Stomach (tissue), 9 donors: ENCODE data around the gene L3MBTL1. TPM values are rescaled to one million over a fixed set of nuclear protein-coding genes. Genes with fewer than 3 reads are reported as not detected.

Experiments
- DNase-seq, 2 donors: peaks; one replicate each; pipeline versions ENCODE4 v3.0.0 to v3.0.0-alpha.2; 2013 to 2019
- H3K27ac ChIP-seq, 5 donors: fragments of 200-600 bp in 4 of 5; sonication (generic) in 4 of 5; one replicate each; pipeline ENCODE4 v1.5.1; 2013 to 2019; ENCODE audit warnings: mild to moderate bottlenecking in 1 of 5, moderate library complexity in 1 of 5
- H3K27me3 ChIP-seq, 3 donors: fragments of 200-600 bp; sonication (generic); one replicate each; pipeline ENCODE4 v1.5.1; 2017 to 2019; ENCODE audit warnings: mixed run types in 1 of 3
- H3K36me3 ChIP-seq, 4 donors: fragments of 200-600 bp; sonication (generic); 1 replicate in 3 of 4; 2 replicates in 1 of 4; pipeline ENCODE4 v1.5.1; 2016 to 2019
- H3K4me1 ChIP-seq, 4 donors: fragments of 200-600 bp; sonication (generic); one replicate each; pipeline ENCODE4 v1.5.1; 2016 to 2019
- H3K4me3 ChIP-seq, 4 donors: fragments of 200-600 bp; sonication (generic) in 3 of 4; one replicate each; pipeline ENCODE4 v1.5.1; 2016 to 2019; ENCODE audit warnings: mild to moderate bottlenecking in 1 of 4
- H3K9me3 ChIP-seq, 4 donors: fragments of 200-600 bp; sonication (generic); one replicate each; pipeline ENCODE4 v1.5.1; 2016 to 2019
- CTCF ChIP-seq, 7 experiments: fragments of 450-650 bp in 4 of 7; fragments of 200-600 bp in 3 of 7; sonication (generic) in 3 of 7; IDR thresholded peaks; one replicate each; pipeline ENCODE4 v1.5.1; 2016 to 2019; ENCODE audit warnings: antibody characterized with exemption in 7 of 7, control low read depth in 2 of 7, mild to moderate bottlenecking in 1 of 7
- EP300 ChIP-seq: sonication (generic); formaldehyde crosslinking; IDR thresholded peaks from one replicate; pipeline ENCODE4 v1.6.1; 2017; ENCODE audit warnings: antibody characterized with exemption
- POLR2A ChIP-seq, 4 donors: fragments of 450-650 bp; IDR thresholded peaks; one replicate each; pipeline ENCODE4 v1.6.1; 2016; ENCODE audit warnings: antibody characterized with exemption in 4 of 4, control low read depth in 2 of 4, mild to moderate bottlenecking in 1 of 4, moderate library complexity in 1 of 4
- POLR2AphosphoS5 ChIP-seq, 3 donors: sonication (generic); formaldehyde crosslinking; IDR thresholded peaks; one replicate each; pipeline ENCODE4 v1.6.1; 2016; ENCODE audit warnings: antibody characterized with exemption in 3 of 3
- WGBS, 5 donors: extraction: QIAGEN DNeasy Blood & Tissue Kit in 3 of 5; methylation state at CpG; one replicate each; pipeline versions ENCODE4 v1.1.5 to v1.1.7; 2013 to 2018; 5-methylcytosine and 5-hydroxymethylcytosine counted together
- intact Hi-C: fragments of 100-400 bp; cut with DNase I; formaldehyde crosslinking; loops from one replicate; pipeline ENCODE4 v1.15.1; 2023; ENCODE audit warnings: low total_unique reads
- polyA plus RNA-seq, 3 donors: library from polyadenylated mRNA; stranded (reverse); fragments of 200-250 nt; gene quantifications; one replicate each; pipeline ENCODE4 v1.2.3, GENCODE V29; 2013
- total RNA-seq, 5 donors: library from RNA; depleted of rRNA; stranded (reverse); fragments of >200 nt; gene quantifications; one replicate each; pipeline versions ENCODE4 v1.1.0 to v1.2.3, GENCODE V29; 2014 to 2016
- donor health status: healthy with polysubstance abuse.
- donor health status: Bipolar disorder and iron deficiency.
- donor health status: healthy.

Gene L3MBTL1
- total and polyA plus RNA-seq, 8 donors = 0.76 to 28.7 (median 8.5) TPM

GRCh38 chr20:43571771-43572170 is 64.3 kb downstream of the L3MBTL1 start:
- Histone ChIP-seq H3K4me3 (no peak overlapping the region), H3K27ac (no peak overlapping the region), H3K27me3 (no peaks in the 10 kb centered on the region), H3K4me1 (no peaks in the 10 kb centered on the region), H3K9me3 (no peaks in the 10 kb centered on the region), H3K36me3 (peaks cover 25 to 86% (median 82%) of the 10 kb centered on the region in 4 donors)
- TF ChIP-seq POLR2A (IDR thresholded peaks at IDR 0.05) = no peak
- no peak for TF ChIP-seq POLR2AphosphoS5 (IDR thresholded peaks at IDR 0.05)
- no peak for TF ChIP-seq CTCF (IDR thresholded peaks at IDR 0.05)
- TF ChIP-seq EP300 = no peak
- no peak for DNase-seq
- 86 to 98% (median 92%) methylated on average over 6 of the region's 6 CpGs for WGBS, 5 donors
- intact Hi-C loops = no loop called here

GRCh38 chr20:43572891-43573290 is 65.4 kb downstream of the L3MBTL1 start:
- Histone ChIP-seq H3K27ac (no peak overlapping the region), H3K36me3 (peaks cover 22 to 86% (median 78%) of the 10 kb centered on the region in 4 donors), H3K27me3 (no peaks in the 10 kb centered on the region), H3K4me1 (no peaks in the 10 kb centered on the region), H3K4me3 (no peak overlapping the region), H3K9me3 (no peaks in the 10 kb centered on the region)
- WGBS, 5 donors = 92 to 93% (median 93%) methylated on average over 8 of the region's 8 CpGs
- TF ChIP-seq CTCF (IDR thresholded peaks at IDR 0.05) (no peak), POLR2A (IDR thresholded peaks at IDR 0.05) (no peak), POLR2AphosphoS5 (IDR thresholded peaks at IDR 0.05) (no peak), EP300 (no peak)
- DNase-seq = no peak
- intact Hi-C loops = no loop called here

- WGBS, 5 donors = 80 to 86% (median 84%) methylated on average over 10 of the region's 10 CpGs
- Histone ChIP-seq H3K36me3 (peaks cover 0 to 80% (median 60%) of the 10 kb centered on the region in 4 donors), H3K9me3 (no peaks in the 10 kb centered on the region), H3K4me3 (no peak overlapping the region), H3K27ac (no peak overlapping the region), H3K27me3 (no peaks in the 10 kb centered on the region), H3K4me1 (no peaks in the 10 kb centered on the region)
- no peak for DNase-seq
- intact Hi-C loops = no loop called here
- no peak for TF ChIP-seq POLR2A (IDR thresholded peaks at IDR 0.05)
- no peak for TF ChIP-seq CTCF (IDR thresholded peaks at IDR 0.05)
- TF ChIP-seq EP300 = no peak
- no peak for TF ChIP-seq POLR2AphosphoS5 (IDR thresholded peaks at IDR 0.05)
Measured at GRCh38 chr20:43576108-43576507, 68.6 kb downstream of the L3MBTL1 start.

- no peaks in the 10 kb centered on the region for H3K27me3 ChIP-seq
- intact Hi-C loops = no loop called here
- no peaks in the 10 kb centered on the region for H3K9me3 ChIP-seq
- TF ChIP-seq POLR2A (IDR thresholded peaks at IDR 0.05) (no peak), EP300 (no peak), POLR2AphosphoS5 (IDR thresholded peaks at IDR 0.05) (no peak), CTCF (IDR thresholded peaks at IDR 0.05) (no peak)
- no peak overlapping the region for H3K27ac ChIP-seq
- WGBS, 5 donors = 64 to 76% (median 69%) methylated on average over 7 of the region's 7 CpGs
- H3K4me1 ChIP-seq = no peaks in the 10 kb centered on the region
- H3K36me3 ChIP-seq = peaks cover 0 to 80% (median 53%) of the 10 kb centered on the region in 4 donors
- no peak for DNase-seq
- H3K4me3 ChIP-seq = no peak overlapping the region
Measured at GRCh38 chr20:43579861-43580793, 72.6 kb downstream of the L3MBTL1 start.
